Mucosa of descending colon (tissue), 3 donors: ENCODE data around the gene C1orf141. TPM values are rescaled to one million over a fixed set of nuclear protein-coding genes. Genes with fewer than 3 reads are reported as not detected.

Source experiments
- ATAC-seq: fragments of 200-7000 bp; cut with Tn5 transposase; one replicate; pipeline ENCODE4 v1.9.1; 2020; ENCODE audit warnings: mild to moderate bottlenecking, moderate library complexity
- DNase-seq, 3 donors: peaks; one replicate each; pipeline ENCODE4 v3.0.0-alpha.2; 2020
- H3K36me3 ChIP-seq: fragments of 200-600 bp; one replicate; pipeline ENCODE4 v1.8.0; 2021; ENCODE audit warnings: low read depth, mild to moderate bottlenecking
- H3K4me1 ChIP-seq: fragments of 200-600 bp; one replicate; pipeline ENCODE4 v1.8.0; 2021; ENCODE audit warnings: low read depth, mild to moderate bottlenecking
- H3K4me3 ChIP-seq: fragments of 200-600 bp; one replicate; pipeline ENCODE4 v1.8.0; 2021; ENCODE audit warnings: mild to moderate bottlenecking
- H3K9me3 ChIP-seq: fragments of 200-600 bp; one replicate; pipeline ENCODE4 v1.8.0; 2021; ENCODE audit warnings: mild to moderate bottlenecking
- intact Hi-C, 2 donors: fragments of 100-400 bp; cut with DNase I in 1 of 2; cut with micrococcal nuclease in 1 of 2; formaldehyde crosslinking; loops; one replicate each; pipeline versions ENCODE4 v1.11.0 to v1.11.1; 2022; cut with DNase I, micrococcal nuclease
- total RNA-seq, 3 donors: library from RNA; stranded (reverse); fragmentation: NEBNext Ultra II Directional in 2 of 3; extraction: Animal tissue kit (Norgen Biotek cat#: 25700) in 2 of 3; gene quantifications; one replicate each; pipeline versions ENCODE4 v1.2.1 to v1.2.4, GENCODE V29; 2021 to 2023
- TF ChIP-seq, protein P1 (sequence below): fragments of 200-600 bp; IDR thresholded peaks from one replicate; pipeline ENCODE4 v1.8.0; 2022; ENCODE audit warnings: antibody characterized with exemption, mild to moderate bottlenecking
- donor health status: DM: no; HTN: no; CAD: no; lungs with moderate emphysema.
- donor health status: DM: no; HTN: no; CAD: no.
- donor health status: DM: no; HTN: yes; CAD: no.

C1orf141 gene
- total RNA-seq, 3 donors from 2014 or later: not detected

DNA sequence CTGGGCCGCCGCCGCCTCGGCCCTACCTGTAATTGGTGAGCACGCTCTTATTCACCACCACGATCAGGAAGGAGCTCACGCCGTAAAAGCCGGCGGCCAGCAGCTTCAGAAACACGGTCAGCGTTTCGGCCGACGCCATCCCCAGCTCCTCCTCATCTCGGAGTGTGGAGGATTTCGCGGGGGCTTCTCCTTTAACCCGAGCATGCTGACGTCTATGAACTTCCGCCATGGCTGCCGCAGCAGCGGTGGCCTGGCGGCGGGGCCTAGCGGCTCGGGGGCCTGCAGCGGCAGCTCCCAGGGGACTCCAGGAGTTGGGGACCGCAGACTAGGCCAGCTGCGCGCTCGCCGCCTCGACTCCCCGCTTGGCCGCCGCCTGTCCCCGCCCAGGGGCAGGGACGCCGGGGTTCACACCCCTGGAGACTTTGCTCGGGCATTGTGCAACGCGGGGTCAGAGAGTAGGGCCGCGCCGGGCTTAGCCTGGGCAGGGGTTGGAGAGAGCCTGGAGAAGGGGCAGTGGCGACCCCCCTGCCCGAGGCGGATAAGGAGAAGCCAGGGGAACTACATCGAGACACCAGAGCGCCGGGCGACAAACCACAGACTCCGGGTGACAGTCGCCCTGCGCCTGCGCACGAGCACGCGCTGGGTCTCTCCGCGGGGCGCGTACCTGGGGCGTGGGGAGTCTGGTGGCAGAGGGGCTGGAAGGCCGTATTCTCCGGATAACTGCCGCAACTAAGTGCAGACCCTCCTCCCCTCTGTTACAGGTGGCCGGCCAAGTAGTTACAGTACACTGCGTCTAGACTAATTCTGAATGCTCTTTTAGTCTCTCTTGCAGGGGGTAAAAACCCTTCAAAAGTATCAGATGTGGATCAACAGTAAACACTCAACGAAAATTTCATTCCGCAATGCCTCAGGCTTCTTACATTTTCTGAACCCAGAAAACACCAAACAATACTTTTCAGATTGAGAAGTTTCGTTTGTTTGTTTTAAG is 80.7 kb downstream of the C1orf141 start, which contains the start of gene SLC35D1:
TSS of gene SLC35D1 (minus strand) at position 364 of the 988 bp plus-strand sequence. CDS start at position 229, 135 bp downstream.
- no peaks in the 10 kb centered on the region for H3K36me3 ChIP-seq
- peaks cover 15% of the 10 kb centered on the region for H3K4me1 ChIP-seq
- intact Hi-C loops: loop anchor here in 1 of 2 donors (5.0 kb wide), 1 partner anchor 88 kb away; no protein-coding TSS in a partner anchor
- no peaks in the 10 kb centered on the region for H3K9me3 ChIP-seq
- H3K4me3 ChIP-seq: peak within 1 kb of the TSS; percentile 60
- ATAC-seq: peak; percentile 91
- peak; percentile 86 to 90 (median 90) for DNase-seq
- TF ChIP-seq, protein P1, sequence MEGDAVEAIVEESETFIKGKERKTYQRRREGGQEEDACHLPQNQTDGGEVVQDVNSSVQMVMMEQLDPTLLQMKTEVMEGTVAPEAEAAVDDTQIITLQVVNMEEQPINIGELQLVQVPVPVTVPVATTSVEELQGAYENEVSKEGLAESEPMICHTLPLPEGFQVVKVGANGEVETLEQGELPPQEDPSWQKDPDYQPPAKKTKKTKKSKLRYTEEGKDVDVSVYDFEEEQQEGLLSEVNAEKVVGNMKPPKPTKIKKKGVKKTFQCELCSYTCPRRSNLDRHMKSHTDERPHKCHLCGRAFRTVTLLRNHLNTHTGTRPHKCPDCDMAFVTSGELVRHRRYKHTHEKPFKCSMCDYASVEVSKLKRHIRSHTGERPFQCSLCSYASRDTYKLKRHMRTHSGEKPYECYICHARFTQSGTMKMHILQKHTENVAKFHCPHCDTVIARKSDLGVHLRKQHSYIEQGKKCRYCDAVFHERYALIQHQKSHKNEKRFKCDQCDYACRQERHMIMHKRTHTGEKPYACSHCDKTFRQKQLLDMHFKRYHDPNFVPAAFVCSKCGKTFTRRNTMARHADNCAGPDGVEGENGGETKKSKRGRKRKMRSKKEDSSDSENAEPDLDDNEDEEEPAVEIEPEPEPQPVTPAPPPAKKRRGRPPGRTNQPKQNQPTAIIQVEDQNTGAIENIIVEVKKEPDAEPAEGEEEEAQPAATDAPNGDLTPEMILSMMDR: no peak

DNA sequence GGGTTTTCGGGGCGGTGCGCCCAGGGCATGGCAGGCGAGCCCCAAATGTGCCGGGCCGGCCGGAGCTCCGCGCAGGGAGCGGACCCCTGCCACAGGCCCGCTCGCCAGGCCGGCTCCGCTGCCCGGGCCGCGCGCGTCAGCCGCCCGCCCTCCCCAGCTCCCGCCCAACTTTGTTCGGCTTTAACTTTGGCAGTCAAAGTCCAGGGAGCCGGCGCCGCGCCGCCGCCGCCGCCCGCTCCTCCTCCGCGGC is 81.3 kb downstream of the C1orf141 start:
- no peaks in the 10 kb centered on the region for H3K9me3 ChIP-seq
- intact Hi-C loops: loop anchor here in 1 of 2 donors (5.0 kb wide), 1 partner anchor 89 kb away; no protein-coding TSS in a partner anchor
- ATAC-seq: peak; percentile 91
- H3K4me3 ChIP-seq: peak overlapping the region; percentile 60
- peaks cover 15% of the 10 kb centered on the region for H3K4me1 ChIP-seq
- peak in 1 of 3 donors; percentile 87 for DNase-seq
- TF ChIP-seq, protein P1: no peak
- no peaks in the 10 kb centered on the region for H3K36me3 ChIP-seq

DNA sequence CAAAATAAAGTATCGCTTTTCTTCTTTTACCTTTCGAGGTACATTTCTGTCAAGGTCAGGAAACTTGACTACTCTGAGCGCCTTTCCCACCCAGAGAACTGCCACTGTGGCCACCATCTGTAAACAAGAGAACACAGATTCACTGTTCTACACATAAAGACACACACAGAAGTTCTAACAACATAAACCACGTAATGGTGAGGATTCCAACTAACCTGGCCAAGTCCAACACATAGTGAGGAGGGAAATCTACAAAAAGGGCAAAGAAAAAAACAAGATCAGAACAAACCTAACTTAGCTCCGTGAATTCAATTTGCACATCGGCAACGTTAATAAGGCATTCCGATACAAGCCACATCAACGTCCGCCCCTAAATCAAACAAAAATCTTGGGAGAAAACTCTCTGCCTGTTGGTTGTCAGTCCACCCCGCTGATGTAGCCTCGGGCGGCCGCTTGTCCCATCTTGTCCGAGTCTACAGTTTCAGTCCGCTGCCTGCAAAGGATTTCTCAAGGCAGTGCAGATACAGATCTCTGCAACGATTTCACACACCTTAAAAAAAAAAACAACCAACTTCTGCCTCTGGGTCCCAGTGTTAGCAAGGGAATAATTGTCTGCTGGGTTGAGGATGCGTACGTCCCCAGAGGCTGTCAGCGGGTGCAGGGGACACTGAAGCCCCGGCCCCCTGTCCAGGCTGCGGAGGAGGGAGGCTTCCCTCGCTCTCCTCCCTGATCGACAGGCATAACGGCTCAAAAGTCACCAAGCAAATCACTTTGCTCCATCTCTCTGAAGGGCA is 81.8 kb downstream of the C1orf141 start:
- H3K4me3 ChIP-seq: peak overlapping the region; percentile 60
- ATAC-seq: peak; percentile 31
- H3K9me3 ChIP-seq: no peaks in the 10 kb centered on the region
- TF ChIP-seq, protein P1: no peak
- intact Hi-C loops: loop anchor here in 1 of 2 donors (5.0 kb wide), 1 partner anchor 89 kb away; no protein-coding TSS in a partner anchor
- H3K4me1 ChIP-seq: peaks cover 15% of the 10 kb centered on the region
- peak; percentile 46 to 50 (median 50) for DNase-seq
- no peaks in the 10 kb centered on the region for H3K36me3 ChIP-seq

DNA sequence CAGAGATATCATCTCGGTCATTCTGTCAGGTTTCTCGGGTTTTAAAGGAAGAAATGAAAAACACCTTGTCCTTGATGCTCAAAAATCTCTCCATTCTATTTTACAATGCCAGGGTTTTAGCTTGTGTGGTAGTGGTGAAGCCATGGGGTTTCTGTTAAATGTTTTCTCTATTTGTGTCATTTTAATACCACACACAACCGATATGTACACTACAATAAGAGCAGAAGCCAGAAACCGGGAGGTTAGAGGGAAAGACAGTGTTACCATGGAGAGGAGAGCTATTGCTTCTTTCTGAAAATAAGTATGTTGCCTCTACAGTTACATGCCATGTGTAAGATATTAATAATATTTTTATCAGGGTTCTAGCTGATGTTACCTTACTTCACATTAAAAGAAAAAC is 83.6 kb downstream of the C1orf141 start:
- TF ChIP-seq, protein P1: no peak
- ATAC-seq (no peak), DNase-seq (no peak)
- intact Hi-C loops: loop anchor here in 1 of 2 donors (5.0 kb wide), 1 partner anchor 91 kb away; no protein-coding TSS in a partner anchor
- no peaks in the 10 kb centered on the region for H3K36me3 ChIP-seq
- H3K4me1 ChIP-seq: peaks cover 15% of the 10 kb centered on the region
- no peaks in the 10 kb centered on the region for H3K9me3 ChIP-seq
- H3K4me3 ChIP-seq: no peak overlapping the region

DNA sequence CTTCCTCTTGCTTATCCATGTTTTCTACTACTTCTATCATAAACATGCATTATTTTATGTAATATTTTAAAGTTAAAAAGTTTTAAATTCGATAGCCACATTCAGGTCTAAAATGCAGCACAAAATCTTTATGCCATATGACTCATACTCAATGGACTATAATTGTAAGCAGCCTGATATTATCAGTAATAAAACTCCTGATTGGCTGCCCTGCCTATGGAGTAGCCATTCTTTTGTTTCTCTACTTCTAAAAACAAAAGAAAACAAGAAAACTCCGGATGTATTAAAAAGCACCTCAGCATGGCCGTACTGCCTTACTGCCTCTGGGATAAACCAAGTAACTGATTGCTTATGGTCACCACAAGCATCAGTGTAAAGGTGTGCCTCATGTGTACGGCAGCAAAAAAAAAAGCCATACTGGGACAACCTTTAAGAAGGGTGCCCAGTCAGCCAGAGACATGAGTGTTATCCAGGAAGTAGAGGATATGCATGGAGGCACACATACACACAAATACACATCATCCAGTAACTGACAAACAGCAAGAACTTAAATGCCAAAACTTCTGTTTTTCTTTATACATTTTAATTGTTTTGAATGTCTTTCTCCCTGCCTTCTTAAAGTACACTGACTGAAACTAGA is 90.0 kb downstream of the C1orf141 start:
- Histone ChIP-seq H3K9me3 (no peaks in the 10 kb centered on the region), H3K36me3 (no peaks in the 10 kb centered on the region), H3K4me1 (no peaks in the 10 kb centered on the region), H3K4me3 (no peak overlapping the region)
- DNase-seq (no peak), ATAC-seq (no peak)
- intact Hi-C loops: no loop called here
- TF ChIP-seq, protein P1: no peak
